Loucy (cell line): ENCODE data around the gene POLQ.
"Not testable (repeated sequence)": the region's sequence is repeated elsewhere in the genome, so short reads cannot be mapped to it uniquely, and the experiment has no call there.

ENCODE experiments used
- H2AFZ ChIP-seq: fragments of 200-600 bp; sonication (generic); 2 replicates; pipeline ENCODE4 v1.6.0; 2016; ENCODE audit warnings: antibody characterized with exemption, mild to moderate bottlenecking, low read length, moderate library complexity
- H3F3A ChIP-seq: fragments of 200-600 bp; 2 replicates; pipeline ENCODE4 v1.6.0; 2016; ENCODE audit warnings: antibody characterized with exemption, low read depth, mild to moderate bottlenecking
- H3K27me3 ChIP-seq: fragments of 200-600 bp; sonication (generic); 2 replicates; pipeline ENCODE4 v1.6.1; 2014; ENCODE audit warnings: low read length, mild to moderate bottlenecking; ENCODE audit not compliant: insufficient read depth, poor library complexity, severe bottlenecking
- H3K36me3 ChIP-seq: fragments of 200-600 bp; sonication (generic); 2 replicates; pipeline ENCODE4 v1.6.1; 2016; ENCODE audit warnings: low read length; ENCODE audit not compliant: insufficient read depth
- H3K4me1 ChIP-seq: fragments of 200-600 bp; sonication (generic); 2 replicates; pipeline ENCODE4 v1.5.1; 2014; ENCODE audit warnings: low read length, mild to moderate bottlenecking; ENCODE audit not compliant: insufficient read depth, poor library complexity, severe bottlenecking
- H3K4me2 ChIP-seq: fragments of 200-600 bp; sonication (generic); 2 replicates; pipeline ENCODE4 v1.6.0; 2014; ENCODE audit warnings: antibody characterized with exemption, low read length, low read depth, mild to moderate bottlenecking; ENCODE audit not compliant: poor library complexity, severe bottlenecking
- H3K4me3 ChIP-seq: fragments of 200-600 bp; sonication (generic); 2 replicates; pipeline ENCODE4 v1.5.1; 2014; ENCODE audit warnings: low read length, mild to moderate bottlenecking, mixed read lengths; ENCODE audit not compliant: poor library complexity, severe bottlenecking
- H3K79me2 ChIP-seq: fragments of 200-600 bp; sonication (generic); 2 replicates; pipeline ENCODE4 v1.6.1; 2014; ENCODE audit warnings: low read length; ENCODE audit not compliant: insufficient read depth
- H3K9ac ChIP-seq: fragments of 200-600 bp; sonication (generic); 2 replicates; pipeline ENCODE4 v1.6.0; 2014; ENCODE audit warnings: mild to moderate bottlenecking, low read depth, low read length, moderate library complexity; ENCODE audit not compliant: poor library complexity, severe bottlenecking
- H3K9me2 ChIP-seq: fragments of 200-600 bp; sonication (generic); replicated peaks from 2 replicates; pipeline ENCODE4 v1.6.1; 2016; ENCODE audit warnings: low read depth, low read length, mixed read lengths
- H3K9me3 ChIP-seq: fragments of 200-600 bp; sonication (generic); 2 replicates; pipeline ENCODE4 v1.6.1; 2014; ENCODE audit warnings: mild to moderate bottlenecking, antibody characterized with exemption, low read length, low read depth; ENCODE audit not compliant: insufficient read depth
- H4K20me1 ChIP-seq: fragments of 200-600 bp; sonication (generic); 2 replicates; pipeline ENCODE4 v1.6.0; 2014; ENCODE audit warnings: antibody characterized with exemption, low read length, mild to moderate bottlenecking; ENCODE audit not compliant: insufficient read depth, poor library complexity, severe bottlenecking
- CTCF ChIP-seq: fragments of 200-600 bp; sonication (generic); conservative IDR thresholded peaks from 2 replicates; pipeline ENCODE4 v1.5.1; 2014; ENCODE audit warnings: mild to moderate bottlenecking, antibody characterized with exemption, low read length
- EZH2phosphoT487 ChIP-seq: fragments of 200-600 bp; IDR thresholded peaks from 2 replicates; pipeline ENCODE4 v1.6.1; 2018; ENCODE audit warnings: antibody characterized with exemption, mild to moderate bottlenecking, moderate library complexity, borderline replicate concordance

POLQ gene

DNA sequence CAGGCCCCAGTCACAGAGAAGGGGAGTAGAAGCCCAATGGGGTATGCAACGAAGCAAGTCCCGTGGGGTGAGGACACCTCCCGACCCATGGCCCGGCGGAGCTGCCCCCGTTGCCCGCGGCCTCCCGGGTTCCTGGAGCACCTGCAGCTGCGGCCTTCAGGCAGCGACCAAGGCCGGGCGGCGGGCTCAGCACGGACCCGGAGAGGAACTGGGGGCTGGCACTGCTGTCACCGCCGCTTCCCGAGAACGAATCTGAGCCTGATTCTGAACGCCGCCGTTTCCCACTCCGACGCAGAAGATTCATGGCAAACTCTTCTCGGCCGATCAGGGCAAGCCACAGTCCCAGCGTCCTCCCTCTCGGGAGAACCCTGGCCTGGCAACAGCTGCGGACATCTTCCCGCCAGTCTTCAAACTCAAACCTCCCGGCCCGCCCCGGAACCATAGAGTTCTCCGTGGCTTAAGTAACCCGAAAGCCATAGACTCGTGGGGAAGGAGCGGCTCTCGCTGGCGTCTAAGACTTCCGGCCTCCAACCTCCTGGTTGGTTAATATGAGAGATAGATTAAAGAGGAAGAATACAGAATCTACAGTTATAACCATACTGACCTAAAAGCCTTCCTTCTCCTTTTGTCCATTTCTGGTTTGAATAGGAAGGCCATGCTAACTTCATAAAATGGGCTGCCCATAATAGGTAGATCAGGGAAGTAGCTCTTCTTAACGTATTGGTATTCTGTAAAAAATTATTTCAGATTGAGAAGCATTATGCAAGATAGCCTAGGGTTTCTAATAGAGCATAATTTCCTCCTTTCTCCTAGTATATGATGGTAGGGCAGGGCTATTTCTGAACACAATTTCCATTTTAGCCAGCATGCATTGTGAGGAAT is at the start of gene POLQ:
POLQ (minus strand) TSS at position 415 of the 882 bp plus-strand sequence; CDS start at position 304, 111 bp downstream.
- Histone ChIP-seq H3K4me2 (peak within 1 kb of the TSS; percentile 97), H2AFZ (peak within 1 kb of the TSS; percentile 90), H3K4me3 (peak within 1 kb of the TSS; percentile 80), H3K9ac (peak within 1 kb of the TSS; percentile 84), H3K9me2 (no peaks in the 10 kb centered on the region), H3K79me2 (peaks cover 47% of the 10 kb centered on the region), H3F3A (no peaks in the 10 kb centered on the region), H4K20me1 (peaks cover 7% of the 10 kb centered on the region), H3K4me1 (peaks cover 15% of the 10 kb centered on the region), H3K27me3 (no peaks in the 10 kb centered on the region), H3K9me3 (no peaks in the 10 kb centered on the region), H3K36me3 (no peaks in the 10 kb centered on the region)
- TF ChIP-seq CTCF, result no peak
- TF ChIP-seq EZH2phosphoT487, result no peak

GRCh38 chr3:121594850-121595249 is 49.1 kb upstream of the POLQ start:
- Histone ChIP-seq H3K9me2 (no peaks in the 10 kb centered on the region), H4K20me1 (no peaks in the 10 kb centered on the region), H2AFZ (no peak overlapping the region), H3K9ac (no peak overlapping the region), H3K36me3 (no peaks in the 10 kb centered on the region), H3K27me3 (no peaks in the 10 kb centered on the region), H3F3A (no peaks in the 10 kb centered on the region), H3K79me2 (no peaks in the 10 kb centered on the region), H3K4me1 (no peaks in the 10 kb centered on the region), H3K4me3 (no peak overlapping the region), H3K9me3 (no peaks in the 10 kb centered on the region), H3K4me2 (no peak overlapping the region)
- no peak for TF ChIP-seq CTCF
- TF ChIP-seq EZH2phosphoT487, result no peak

DNA sequence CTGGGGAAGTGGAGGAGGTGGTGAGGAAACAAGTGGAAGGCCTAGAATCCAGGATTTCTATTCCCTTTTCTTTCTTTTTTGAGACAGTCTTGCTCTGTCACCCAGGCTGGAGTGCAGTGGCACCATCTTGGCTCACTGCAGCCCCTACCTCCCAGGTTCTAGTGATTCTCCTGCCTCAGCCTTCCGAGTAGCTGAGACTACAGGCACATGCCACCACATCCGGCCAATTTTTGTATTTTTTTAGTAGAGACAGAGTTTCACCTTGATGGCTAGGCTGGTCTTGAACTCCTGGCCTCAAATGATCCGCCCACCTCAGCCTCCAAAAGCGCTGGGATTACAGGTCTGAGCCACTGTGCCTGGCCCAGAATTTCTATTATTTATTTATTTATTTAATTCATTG is 48.0 kb upstream of the POLQ start:
- not testable (repeated sequence) for H3K9me2 ChIP-seq, H4K20me1 ChIP-seq, H3K79me2 ChIP-seq, H3K9me3 ChIP-seq, H3K4me1 ChIP-seq, H3K4me3 ChIP-seq, H3K27me3 ChIP-seq, H3K9ac ChIP-seq, H3K36me3 ChIP-seq, H3F3A ChIP-seq, H3K4me2 ChIP-seq, H2AFZ ChIP-seq
